GM12872 (cell line): ENCODE data around the gene NKX2-1.

Source experiments
- TF ChIP-seq, protein P1 (sequence below): IDR thresholded peaks from 3 replicates; pipeline ENCODE4 v1.5.1; 2011; ENCODE audit warnings: low read depth, mild to moderate bottlenecking, low read length, moderate library complexity; ENCODE audit not compliant: insufficient read depth

NKX2-1 gene

DNA sequence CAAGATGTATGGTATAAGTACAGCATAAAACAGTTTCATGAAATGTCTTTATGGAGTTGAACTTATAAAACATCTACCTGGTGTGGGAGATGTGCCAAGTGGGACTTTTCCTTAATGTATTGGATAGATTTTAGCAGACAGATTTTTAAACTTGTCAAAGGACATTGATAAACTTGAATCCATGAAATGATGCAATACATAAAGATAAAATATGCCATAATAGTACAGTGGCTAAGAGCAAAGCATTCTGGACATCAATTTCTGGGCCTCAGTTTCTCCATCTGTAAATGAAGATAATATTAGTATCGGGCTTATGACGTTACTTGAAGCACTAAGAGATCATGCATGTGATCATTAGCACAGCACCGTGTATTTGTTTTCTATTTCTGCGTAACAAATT is 45.4 kb downstream of the NKX2-1 start:
- TF ChIP-seq, protein P1, sequence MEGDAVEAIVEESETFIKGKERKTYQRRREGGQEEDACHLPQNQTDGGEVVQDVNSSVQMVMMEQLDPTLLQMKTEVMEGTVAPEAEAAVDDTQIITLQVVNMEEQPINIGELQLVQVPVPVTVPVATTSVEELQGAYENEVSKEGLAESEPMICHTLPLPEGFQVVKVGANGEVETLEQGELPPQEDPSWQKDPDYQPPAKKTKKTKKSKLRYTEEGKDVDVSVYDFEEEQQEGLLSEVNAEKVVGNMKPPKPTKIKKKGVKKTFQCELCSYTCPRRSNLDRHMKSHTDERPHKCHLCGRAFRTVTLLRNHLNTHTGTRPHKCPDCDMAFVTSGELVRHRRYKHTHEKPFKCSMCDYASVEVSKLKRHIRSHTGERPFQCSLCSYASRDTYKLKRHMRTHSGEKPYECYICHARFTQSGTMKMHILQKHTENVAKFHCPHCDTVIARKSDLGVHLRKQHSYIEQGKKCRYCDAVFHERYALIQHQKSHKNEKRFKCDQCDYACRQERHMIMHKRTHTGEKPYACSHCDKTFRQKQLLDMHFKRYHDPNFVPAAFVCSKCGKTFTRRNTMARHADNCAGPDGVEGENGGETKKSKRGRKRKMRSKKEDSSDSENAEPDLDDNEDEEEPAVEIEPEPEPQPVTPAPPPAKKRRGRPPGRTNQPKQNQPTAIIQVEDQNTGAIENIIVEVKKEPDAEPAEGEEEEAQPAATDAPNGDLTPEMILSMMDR, result no peak

GRCh38 chr14:36471431-36471830 is 48.6 kb downstream of the NKX2-1 start:
- TF ChIP-seq, protein P1, result no peak

DNA sequence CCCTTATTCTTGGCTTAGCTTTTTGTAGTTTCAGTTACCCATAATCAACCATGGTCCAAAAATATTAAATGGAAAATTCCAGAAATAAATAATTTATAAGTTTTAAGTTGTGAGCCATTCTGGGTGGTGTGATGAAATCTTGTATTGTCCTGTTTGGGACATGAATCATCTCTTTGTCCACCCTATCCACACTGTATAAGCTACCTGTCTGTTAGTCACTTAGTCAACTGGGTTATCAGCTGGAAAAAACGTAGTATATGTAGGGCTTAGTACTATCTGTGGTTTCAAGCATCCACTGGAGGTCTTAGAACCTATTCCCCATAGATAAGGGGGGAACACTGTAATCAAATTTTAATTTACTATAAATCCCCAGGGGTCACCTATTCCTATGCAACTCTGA is 52.7 kb downstream of the NKX2-1 start:
- TF ChIP-seq, protein P1, result no peak
